HL-60 (cell line): ENCODE results near the gene KIF26A.

ENCODE experiments used
- DNase-seq, 2 experiments: peaks; one replicate each; pipeline ENCODE4 v3.0.0-alpha.2; 2010 to 2020; ENCODE audit warnings: low read depth in 1 of 2, low spot score in 1 of 2
- H3K27ac ChIP-seq: fragments of 250-450 bp; sonication (Bioruptor Pico); replicated peaks from 2 replicates; pipeline ENCODE4 v1.5.1; 2020; ENCODE audit warnings: mild to moderate bottlenecking, moderate library complexity
- H3K27me3 ChIP-seq: fragments of 250-450 bp; sonication (Bioruptor Pico); 2 replicates; pipeline ENCODE4 v1.5.1; 2021; ENCODE audit warnings: mild to moderate bottlenecking, moderate library complexity; ENCODE audit not compliant: insufficient read depth, poor library complexity, severe bottlenecking
- H3K4me3 ChIP-seq: replicated peaks from 2 replicates; pipeline ENCODE4 v1.5.1; 2011; ENCODE audit warnings: mild to moderate bottlenecking, control low read depth, low read length; ENCODE audit not compliant: insufficient read depth
- CTCF ChIP-seq: IDR thresholded peaks from one replicate; pipeline ENCODE4 v1.5.1; 2011; ENCODE audit warnings: low read length, control low read depth, inconsistent platforms; ENCODE audit not compliant: insufficient read depth
- GABPA ChIP-seq: IDR thresholded peaks from 2 replicates; pipeline ENCODE4 v1.6.1; 2012; ENCODE audit warnings: low read depth
- POLR2AphosphoS5 ChIP-seq: IDR thresholded peaks from 2 replicates; pipeline ENCODE4 v1.6.1; 2012; ENCODE audit warnings: low read depth
- SPI1 ChIP-seq: IDR thresholded peaks from 2 replicates; pipeline ENCODE4 v1.6.1; 2012; ENCODE audit warnings: low read depth, mild to moderate bottlenecking, borderline replicate concordance
- TF ChIP-seq, protein P1 (sequence below): IDR thresholded peaks from 2 replicates; pipeline ENCODE4 v1.6.1; 2012; ENCODE audit warnings: low read depth; ENCODE audit not compliant: insufficient replicate concordance

The KIF26A gene

DNA sequence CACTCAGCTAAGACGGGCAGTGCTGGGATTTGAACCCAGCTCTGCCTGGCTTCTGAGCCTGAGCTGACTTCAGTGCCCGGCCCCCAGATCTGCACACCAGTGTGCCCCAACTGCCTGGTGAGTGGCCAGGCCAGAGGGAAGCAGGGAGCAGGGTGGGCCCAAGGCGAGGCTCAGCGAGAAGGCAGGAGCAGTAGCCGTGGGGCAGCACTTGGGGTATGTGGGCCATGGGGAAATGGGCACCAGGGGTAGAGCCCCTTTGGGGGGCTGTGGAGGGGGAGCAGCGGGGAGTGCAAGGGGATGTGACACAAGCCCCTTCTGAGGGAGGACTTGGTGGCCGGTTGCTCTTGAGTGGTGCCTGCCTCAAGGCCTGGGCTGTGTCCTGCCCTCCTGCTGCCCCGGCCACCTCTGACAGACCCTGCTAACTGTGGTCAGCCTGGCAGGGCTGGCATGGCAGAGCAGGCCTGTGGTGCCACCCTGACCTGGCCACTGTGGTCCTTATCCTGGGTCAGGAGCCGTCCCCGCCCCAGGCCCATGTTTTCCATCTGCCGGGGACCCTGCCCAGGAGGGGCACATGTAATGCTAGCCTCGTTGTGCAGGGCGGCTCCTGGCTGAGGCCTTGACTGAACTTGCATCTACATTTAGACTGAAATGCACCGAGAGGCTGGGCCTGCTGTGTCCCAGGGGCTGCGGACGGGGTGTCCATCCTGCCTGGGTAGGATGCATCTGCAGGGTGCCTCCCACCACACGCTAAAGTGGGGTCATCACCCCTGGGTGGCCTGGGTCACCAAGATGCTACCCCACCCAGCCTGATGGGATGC, 90.5 kb downstream of the KIF26A start:
- TF ChIP-seq SPI1 (no peak), GABPA (no peak), POLR2AphosphoS5 (no peak), CTCF (no peak)
- TF ChIP-seq, protein P1, sequence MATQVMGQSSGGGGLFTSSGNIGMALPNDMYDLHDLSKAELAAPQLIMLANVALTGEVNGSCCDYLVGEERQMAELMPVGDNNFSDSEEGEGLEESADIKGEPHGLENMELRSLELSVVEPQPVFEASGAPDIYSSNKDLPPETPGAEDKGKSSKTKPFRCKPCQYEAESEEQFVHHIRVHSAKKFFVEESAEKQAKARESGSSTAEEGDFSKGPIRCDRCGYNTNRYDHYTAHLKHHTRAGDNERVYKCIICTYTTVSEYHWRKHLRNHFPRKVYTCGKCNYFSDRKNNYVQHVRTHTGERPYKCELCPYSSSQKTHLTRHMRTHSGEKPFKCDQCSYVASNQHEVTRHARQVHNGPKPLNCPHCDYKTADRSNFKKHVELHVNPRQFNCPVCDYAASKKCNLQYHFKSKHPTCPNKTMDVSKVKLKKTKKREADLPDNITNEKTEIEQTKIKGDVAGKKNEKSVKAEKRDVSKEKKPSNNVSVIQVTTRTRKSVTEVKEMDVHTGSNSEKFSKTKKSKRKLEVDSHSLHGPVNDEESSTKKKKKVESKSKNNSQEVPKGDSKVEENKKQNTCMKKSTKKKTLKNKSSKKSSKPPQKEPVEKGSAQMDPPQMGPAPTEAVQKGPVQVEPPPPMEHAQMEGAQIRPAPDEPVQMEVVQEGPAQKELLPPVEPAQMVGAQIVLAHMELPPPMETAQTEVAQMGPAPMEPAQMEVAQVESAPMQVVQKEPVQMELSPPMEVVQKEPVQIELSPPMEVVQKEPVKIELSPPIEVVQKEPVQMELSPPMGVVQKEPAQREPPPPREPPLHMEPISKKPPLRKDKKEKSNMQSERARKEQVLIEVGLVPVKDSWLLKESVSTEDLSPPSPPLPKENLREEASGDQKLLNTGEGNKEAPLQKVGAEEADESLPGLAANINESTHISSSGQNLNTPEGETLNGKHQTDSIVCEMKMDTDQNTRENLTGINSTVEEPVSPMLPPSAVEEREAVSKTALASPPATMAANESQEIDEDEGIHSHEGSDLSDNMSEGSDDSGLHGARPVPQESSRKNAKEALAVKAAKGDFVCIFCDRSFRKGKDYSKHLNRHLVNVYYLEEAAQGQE: no peak
- no peak overlapping the region for H3K27ac ChIP-seq
- DNase-seq: no peak
- no peaks in the 10 kb centered on the region for H3K27me3 ChIP-seq
- no peak overlapping the region for H3K4me3 ChIP-seq

GRCh38 chr14:104229534-104230055, 91.2 kb downstream of the KIF26A start:
- Histone ChIP-seq H3K27ac (no peak overlapping the region), H3K27me3 (no peaks in the 10 kb centered on the region), H3K4me3 (no peak overlapping the region)
- TF ChIP-seq, protein P1: no peak
- no peak for TF ChIP-seq GABPA
- no peak for TF ChIP-seq POLR2AphosphoS5
- no peak for TF ChIP-seq CTCF
- no peak for TF ChIP-seq SPI1
- no peak for DNase-seq

DNA sequence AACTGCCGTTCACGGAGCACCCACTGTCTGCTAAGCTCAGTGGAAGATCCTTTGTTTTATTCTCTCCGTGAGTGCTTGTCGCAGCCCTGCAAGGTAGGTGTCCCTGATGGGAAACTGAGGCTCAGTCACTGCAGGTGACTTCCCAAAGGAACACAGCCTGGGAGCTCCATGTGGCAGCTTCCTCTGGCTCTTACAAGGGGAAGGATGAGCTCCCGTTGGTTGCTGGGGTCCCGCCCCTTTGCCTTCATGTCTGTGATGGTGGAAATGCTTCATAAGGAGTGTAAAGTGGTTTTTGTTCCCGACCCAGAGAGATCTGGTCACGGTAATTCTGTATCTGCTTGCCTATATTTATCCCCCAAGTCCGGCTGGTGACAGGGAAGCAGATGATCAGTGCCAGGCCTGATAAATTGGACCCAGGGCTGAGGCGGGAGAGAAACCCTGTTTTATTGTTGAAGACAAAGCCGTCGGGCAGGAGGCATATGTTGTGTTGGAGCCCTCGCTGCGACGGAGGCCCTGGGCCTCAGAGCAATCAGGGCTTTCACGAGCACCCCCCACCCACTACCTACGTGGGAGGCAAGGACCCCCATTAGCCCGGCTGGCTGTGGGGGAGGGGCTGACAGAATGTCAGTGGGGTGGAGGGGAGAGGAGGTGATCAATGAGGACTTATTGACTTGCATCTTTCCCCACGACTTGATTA, 91.9 kb downstream of the KIF26A start:
- Histone ChIP-seq H3K27ac (no peak overlapping the region), H3K4me3 (no peak overlapping the region), H3K27me3 (no peaks in the 10 kb centered on the region)
- no peak for TF ChIP-seq GABPA
- TF ChIP-seq CTCF: no peak
- TF ChIP-seq, protein P1: no peak
- TF ChIP-seq POLR2AphosphoS5: no peak
- no peak for TF ChIP-seq SPI1
- DNase-seq: no peak
